HepG2 (cell line): ENCODE measurements around the gene PRDM15. TPM values are rescaled to one million over a fixed set of nuclear protein-coding genes. Genes with fewer than 3 reads are reported as not detected.

Source experiments
- ATAC-seq: fragments of 200-7000 bp; cut with Tn5 transposase; 3 replicates; pipeline ENCODE4 v1.9.1; 2020; ENCODE audit warnings: mild to moderate bottlenecking, moderate library complexity
- BruUV-seq: library from RNA; stranded (reverse); fragments of 400-500 nt; replicated peaks from 2 replicates; lab custom pipeline; 2021; lab: Mats Ljungman, UMichigan
- CTCF ChIA-PET: fragments of 300-600 bp; formaldehyde crosslinking; extraction: SDS; loops from one replicate; lab custom pipeline; 2021; ENCODE audit warnings: low total read pairs, inconsistent platforms, low intra/inter-chr PET ratio; lab: Yijun Ruan, JAX
- POLR2A ChIA-PET: fragments of 350-600 bp; sonication (Branson Sonifier 250); formaldehyde crosslinking; loops from one replicate; lab custom pipeline; 2020; ENCODE audit warnings: antibody characterized with exemption, inconsistent platforms; lab: Yijun Ruan, JAX
- DNase-seq: peaks from one replicate; pipeline ENCODE4 v3.0.0-alpha.2; 2015; ENCODE audit warnings: low spot score
- FAIRE-seq: peaks from 3 replicates; lab custom pipeline; 2011; peaks lifted over from hg19 to GRCh38; lab: Jason Lieb, UNC
- H2AFZ ChIP-seq: one replicate; pipeline ENCODE4 v1.6.1; 2011; ENCODE audit warnings: low read length, inconsistent platforms
- H3K27ac ChIP-seq: fragments of 300-600 bp; 3 replicates; pipeline ENCODE4 v1.8.0; 2011; ENCODE audit warnings: mixed run types, mild to moderate bottlenecking, mixed read lengths, low read length, inconsistent platforms; ENCODE audit not compliant: insufficient read depth; ENCODE audit errors: extremely low read length
- H3K27me3 ChIP-seq, 2 experiments: fragments of 200-600 bp in 1 of 2; 2 replicates in 1 of 2; 3 replicates in 1 of 2; pipeline versions ENCODE4 v1.6.0 to v1.8.0; 2011; ENCODE audit warnings: low read length in 2 of 2, mild to moderate bottlenecking in 2 of 2, moderate library complexity in 2 of 2, inconsistent platforms in 1 of 2; ENCODE audit not compliant: insufficient read depth in 2 of 2, control insufficient read depth in 1 of 2
- H3K36me3 ChIP-seq, 2 experiments: fragments of 200-600 bp in 1 of 2; replicated peaks in 1 of 2; 2 replicates in 1 of 2; 3 replicates in 1 of 2; pipeline versions ENCODE4 v1.5.1 to v1.8.0; 2011; ENCODE audit warnings: low read length in 2 of 2, inconsistent platforms in 1 of 2; ENCODE audit not compliant: insufficient read depth in 2 of 2, control insufficient read depth in 1 of 2
- H3K4me1 ChIP-seq: 2 replicates; pipeline ENCODE4 v1.5.1; 2012; ENCODE audit warnings: low read length, inconsistent platforms; ENCODE audit not compliant: insufficient read depth
- H3K4me2 ChIP-seq: 2 replicates; pipeline ENCODE4 v1.6.0; 2011; ENCODE audit warnings: low read depth, low read length, inconsistent platforms
- H3K4me3 ChIP-seq, 3 experiments: fragments of 200-600 bp in 1 of 3; sonication (generic), shearing (Covaris generic) in 1 of 3; replicated peaks in 1 of 3; 2 replicates each; pipeline ENCODE4 v1.5.1; 2011 to 2016; ENCODE audit warnings: low read length in 3 of 3, inconsistent platforms in 2 of 3, low read depth in 2 of 3, mild to moderate bottlenecking in 2 of 3, control low read depth in 1 of 3, mixed read lengths in 1 of 3; ENCODE audit not compliant: insufficient read depth in 1 of 3
- H3K79me2 ChIP-seq: one replicate; pipeline ENCODE4 v1.6.1; 2011; ENCODE audit warnings: low read length, inconsistent platforms; ENCODE audit not compliant: insufficient read depth
- H3K9ac ChIP-seq: 2 replicates; pipeline ENCODE4 v1.6.0; 2011; ENCODE audit warnings: mild to moderate bottlenecking, low read depth, low read length, inconsistent platforms; ENCODE audit not compliant: insufficient read depth
- H3K9me3 ChIP-seq: 2 replicates; pipeline ENCODE4 v1.5.1; 2012; ENCODE audit warnings: mild to moderate bottlenecking, low read length
- H4K20me1 ChIP-seq: 2 replicates; pipeline ENCODE4 v1.6.0; 2011; ENCODE audit warnings: inconsistent platforms, mild to moderate bottlenecking, low read length, moderate library complexity; ENCODE audit not compliant: insufficient read depth
- KLF9 ChIP-seq: IDR thresholded peaks from 2 replicates; pipeline ENCODE4 v1.6.1; 2016; ENCODE audit warnings: low read depth
- NFE2L2 ChIP-seq: fragments of 150-350 bp; IDR thresholded peaks from 2 replicates; pipeline ENCODE4 v1.6.1; 2014; ENCODE audit warnings: low read length
- RBM22 ChIP-seq: fragments of 200-400 bp; formaldehyde crosslinking; optimal IDR thresholded peaks from 2 replicates; pipeline ENCODE3; 2017; ENCODE audit warnings: mild to moderate bottlenecking, low read length, moderate library complexity
- ZBTB43 ChIP-seq: sonication (generic); formaldehyde crosslinking; conservative IDR thresholded peaks from 2 replicates; pipeline ENCODE4 v1.4.0; 2020; ENCODE audit warnings: missing genetic modification reagents
- ZNF564 ChIP-seq: sonication (generic); formaldehyde crosslinking; IDR thresholded peaks from 2 replicates; pipeline ENCODE4 v1.8.1; 2023; ENCODE audit warnings: mild to moderate bottlenecking, missing genetic modification reagents
- ZNF879 ChIP-seq: sonication (generic); formaldehyde crosslinking; IDR thresholded peaks from 2 replicates; pipeline ENCODE4 v1.8.1; 2023; ENCODE audit warnings: missing genetic modification reagents
- ZXDC ChIP-seq: sonication (generic); formaldehyde crosslinking; IDR thresholded peaks from 2 replicates; pipeline ENCODE4 v1.5.0; 2020; ENCODE audit warnings: mild to moderate bottlenecking, missing genetic modification reagents
- WGBS: methylation state at CpG from one replicate; pipeline ENCODE4 v1.1.6; 2017; ENCODE audit warnings: low lambda C conversion rate; 5-methylcytosine and 5-hydroxymethylcytosine counted together
- in situ Hi-C: cut with HindIII; loops from 2 replicates; pipeline ENCODE4 v1.10.0; 2017; ENCODE audit warnings: low pct_unique_long_range_greater_than_20kb; ENCODE audit not compliant: extremely low pct_ligation_motif_present
- intact Hi-C: fragments of 100-400 bp; cut with micrococcal nuclease; formaldehyde crosslinking; loops from one replicate; pipeline ENCODE4 v1.10.0; 2022; ENCODE audit not compliant: unreplicated experiment
- polyA plus RNA-seq, 8 experiments: library from polyadenylated mRNA; depleted of rRNA in 3 of 8; stranded (reverse) in 7 of 8; unstranded in 1 of 8; fragments of >200 nt; fragmentation: Illumina TruSeq in 4 of 8; extraction: Trizol in 4 of 8; gene quantifications; 2 replicates each; pipeline versions ENCODE4 v1.2.1 to v1.2.3, GENCODE V29; 2011 to 2016; ENCODE audit warnings: low read depth in 4 of 8, missing spikeins in 1 of 8, mixed read lengths in 1 of 8; ENCODE audit not compliant: insufficient read depth in 1 of 8
- total RNA-seq, 5 experiments: library from RNA; depleted of rRNA; stranded (reverse); fragments of >200 nt; fragmentation: Illumina TruSeq; extraction: Trizol; gene quantifications; 2 replicates each; pipeline ENCODE4 v1.2.3, GENCODE V29; 2016; ENCODE audit warnings: low read depth in 1 of 5

The PRDM15 gene
- total and polyA plus RNA-seq, 2 of the 13 experiments (the other 11 are each of a cell fraction or from before 2014, with no cell fraction given): 4.0 to 6.9 TPM

GRCh38 chr21:41754479-41754891, 124.7 kb downstream of the PRDM15 start:
- ChIA-PET POLR2A (no interaction called here), CTCF (no interaction called here)
- DNase-seq: no peak
- WGBS: 92% methylated on average over 3 of the region's 10 CpGs
- FAIRE-seq: no peak
- no peak for ATAC-seq
- Histone ChIP-seq H3K79me2 (peaks cover 32% of the 10 kb centered on the region), H3K4me2 (no peak overlapping the region), H3K9me3 (no peaks in the 10 kb centered on the region), H4K20me1 (peaks cover 69% of the 10 kb centered on the region), H3K4me1 (peaks cover 53% of the 10 kb centered on the region), H3K9ac (no peak overlapping the region), H3K27me3 (no peaks in the 10 kb centered on the region), H3K36me3 (peaks cover 15 to 35% of the 10 kb centered on the region in 2 experiments), H3K4me3 (no peak overlapping the region), H3K27ac (no peak overlapping the region), H2AFZ (no peak overlapping the region)
- no TSS peak for BruUV-seq
- TF ChIP-seq KLF9 (CRISPR knock-in tag) (no peak), NFE2L2 (no peak), ZXDC (CRISPR knock-in tag) (no peak), RBM22 (no peak), ZNF879 (no peak), ZBTB43 (CRISPR knock-in tag) (no peak), ZNF564 (CRISPR knock-in tag) (no peak)
- intact Hi-C loops (no loop called here), in situ Hi-C loops (no loop called here)
